Hematopoietic multipotent progenitor cell treated with erythropoietin and hydrocortisone succinate and interleukin-3 and kit ligand, for 6 days (in vitro differentiated cells): ENCODE data around the gene GFOD2.

Source experiments
- DNase-seq: peaks from one replicate; pipeline ENCODE4 v3.0.0-alpha.2; 2015

Gene GFOD2

DNA sequence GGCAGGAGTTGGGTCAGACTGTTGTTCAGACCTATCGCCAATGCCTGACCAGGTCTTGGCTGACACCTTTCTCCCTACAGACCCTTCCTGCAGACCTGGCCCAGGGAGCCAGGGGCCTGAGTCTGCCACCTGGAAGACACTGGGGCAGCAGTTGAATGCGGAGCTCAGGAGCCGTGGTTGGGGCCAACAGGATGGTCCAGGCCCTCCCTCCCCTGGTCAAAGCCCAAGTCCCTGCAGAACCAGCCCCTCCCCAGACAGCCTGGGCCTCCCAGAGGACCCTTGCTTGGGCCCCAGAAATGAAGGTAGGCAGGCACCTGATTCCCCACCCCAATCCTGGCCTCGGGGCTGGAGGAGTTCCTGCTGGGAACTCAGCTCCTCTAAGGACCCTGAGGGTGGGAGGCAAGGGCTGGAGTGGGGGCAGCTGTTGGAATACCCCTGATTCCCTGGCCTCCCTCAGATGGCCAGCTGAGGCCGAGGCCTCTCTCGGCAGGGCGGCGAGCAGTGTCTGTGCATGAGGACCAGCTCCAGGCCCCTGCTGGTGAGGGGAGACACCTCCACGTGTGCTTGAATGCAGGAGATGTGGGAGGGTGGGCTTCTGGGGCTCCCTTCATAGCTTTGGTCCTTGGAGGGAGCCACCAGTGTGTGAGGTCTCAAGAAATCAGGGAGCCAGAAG, 62.6 kb downstream of the GFOD2 start:
- no peak for DNase-seq

DNA sequence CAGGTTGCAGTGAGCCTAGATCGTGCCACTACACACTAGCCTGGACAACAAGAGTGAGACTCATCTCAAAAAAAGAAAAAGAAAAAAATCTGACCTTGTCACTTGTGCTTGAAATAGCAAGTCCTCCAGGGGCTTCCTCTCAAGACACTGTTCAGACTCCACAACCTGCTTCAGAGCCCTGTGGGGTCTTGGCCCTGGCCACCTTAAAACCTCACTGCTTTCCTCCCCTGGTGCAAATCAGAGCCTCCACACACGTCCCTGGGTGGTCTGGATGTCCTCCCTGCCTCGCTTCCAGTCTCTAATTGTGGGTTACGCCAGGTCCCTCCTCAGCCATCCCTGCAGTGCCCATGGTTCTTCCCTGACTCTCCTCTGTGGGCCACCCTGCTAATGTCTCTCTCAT, 63.8 kb downstream of the GFOD2 start:
- no peak for DNase-seq

DNA sequence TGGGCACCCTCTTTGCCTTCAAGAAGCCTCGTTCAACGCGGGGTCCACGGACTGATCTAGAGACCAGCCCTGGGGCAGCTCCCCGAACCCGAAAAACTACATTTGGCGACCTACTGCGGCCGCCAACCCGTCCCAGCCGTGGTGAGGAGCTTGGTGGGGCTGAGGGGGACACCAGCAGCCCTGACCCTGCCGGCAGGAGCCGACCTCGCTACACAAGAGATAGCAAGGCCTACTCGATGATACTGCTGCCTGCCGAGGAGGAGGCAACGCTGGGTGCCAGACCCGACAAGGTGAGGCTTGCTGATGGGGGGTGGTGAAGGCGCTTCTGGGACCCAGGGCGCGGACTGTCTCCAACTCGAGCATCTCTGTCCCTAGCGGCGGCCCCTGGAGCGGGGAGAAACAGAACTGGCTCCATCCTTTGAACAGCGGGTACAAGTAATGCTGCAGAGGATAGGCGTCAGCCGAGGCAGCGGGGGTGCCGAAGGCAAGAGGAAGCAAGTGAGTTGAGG, 64.7 kb downstream of the GFOD2 start:
- no peak for DNase-seq

- DNase-seq, result no peak
These were observed 65.2 kb downstream of the GFOD2 start for GRCh38 chr16:67653789-67654402.

- no peak for DNase-seq
These were observed 65.9 kb downstream of the GFOD2 start for GRCh38 chr16:67653128-67653788.

GRCh38 chr16:67652578-67653127, 66.5 kb downstream of the GFOD2 start:
- DNase-seq, result no peak

DNA sequence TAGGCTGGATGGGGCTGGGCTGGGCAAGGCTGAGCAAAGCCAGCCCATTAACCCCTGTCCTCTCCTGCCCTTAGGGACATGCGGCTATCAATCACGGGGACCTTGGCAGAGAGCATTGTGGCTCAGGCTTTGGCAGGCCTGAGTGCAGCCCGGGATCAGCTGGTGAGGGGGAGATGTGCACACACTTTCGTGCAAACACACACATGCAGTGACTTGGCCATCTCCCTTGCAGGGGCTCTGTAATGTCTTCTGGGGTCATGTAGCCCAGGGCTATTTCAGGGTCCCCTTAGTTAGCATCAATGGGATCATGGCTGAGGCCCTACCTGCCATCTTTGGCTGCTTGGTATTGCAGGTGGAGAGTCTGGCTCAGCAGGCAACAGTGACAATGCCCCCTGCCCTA, 67.3 kb downstream of the GFOD2 start:
- no peak for DNase-seq

DNA sequence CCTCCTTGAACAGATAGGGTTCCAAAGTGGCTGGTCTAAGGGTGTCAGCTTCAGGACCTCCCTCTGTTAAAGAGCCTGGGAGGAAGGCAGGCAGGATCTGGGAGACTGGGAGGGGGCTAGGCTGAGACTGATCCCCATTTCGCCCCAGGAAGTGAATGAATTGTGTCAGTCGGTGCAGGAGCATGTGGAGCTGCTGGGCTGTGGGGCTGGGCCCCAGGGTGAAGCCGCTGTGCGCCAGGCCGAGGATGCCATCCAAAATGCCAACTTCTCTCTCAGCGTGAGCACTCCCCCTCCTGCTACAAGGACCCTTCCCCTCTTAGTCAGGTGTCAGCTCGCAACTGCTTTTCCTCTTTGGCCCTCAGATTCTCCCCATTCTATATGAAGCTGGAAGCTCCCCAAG, 68.1 kb downstream of the GFOD2 start:
- DNase-seq, result no peak

- no peak for DNase-seq
These were observed 69.1 kb downstream of the GFOD2 start for GRCh38 chr16:67650023-67650422.

GRCh38 chr16:67649494-67649931, 69.6 kb downstream of the GFOD2 start:
- no peak for DNase-seq

DNA sequence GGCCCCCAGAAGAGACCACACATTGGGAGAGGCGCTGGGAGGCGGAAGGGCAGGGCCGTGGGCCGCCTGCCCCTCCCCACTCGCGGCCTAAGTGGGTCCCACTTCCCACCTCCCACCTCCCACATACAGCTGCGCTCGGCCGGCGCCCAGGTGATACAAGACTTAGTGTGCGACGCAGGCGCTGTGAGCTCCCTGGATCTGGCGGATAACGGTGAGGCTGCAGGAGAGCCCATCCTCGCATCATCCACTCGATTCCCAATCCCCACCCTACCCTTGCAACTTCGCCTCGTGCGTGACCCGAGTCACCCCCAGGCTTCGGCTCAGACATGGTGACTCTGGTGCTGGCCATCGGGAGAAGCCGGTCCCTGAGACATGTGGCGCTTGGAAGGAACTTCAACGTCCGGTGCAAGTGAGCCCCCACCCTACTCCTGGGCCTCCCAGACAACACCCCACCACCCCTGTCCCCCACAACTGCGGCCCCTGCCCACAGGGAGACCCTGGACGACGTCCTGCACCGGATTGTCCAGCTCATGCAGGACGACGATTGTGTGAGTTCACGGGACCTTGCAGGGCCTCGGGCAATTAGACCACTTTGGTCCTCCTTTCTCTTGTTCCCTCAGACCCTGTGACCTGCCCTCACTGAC, 70.2 kb downstream of the GFOD2 start:
- DNase-seq, result no peak

GRCh38 chr16:67648088-67648763, 70.9 kb downstream of the GFOD2 start:
- DNase-seq, result no peak

DNA sequence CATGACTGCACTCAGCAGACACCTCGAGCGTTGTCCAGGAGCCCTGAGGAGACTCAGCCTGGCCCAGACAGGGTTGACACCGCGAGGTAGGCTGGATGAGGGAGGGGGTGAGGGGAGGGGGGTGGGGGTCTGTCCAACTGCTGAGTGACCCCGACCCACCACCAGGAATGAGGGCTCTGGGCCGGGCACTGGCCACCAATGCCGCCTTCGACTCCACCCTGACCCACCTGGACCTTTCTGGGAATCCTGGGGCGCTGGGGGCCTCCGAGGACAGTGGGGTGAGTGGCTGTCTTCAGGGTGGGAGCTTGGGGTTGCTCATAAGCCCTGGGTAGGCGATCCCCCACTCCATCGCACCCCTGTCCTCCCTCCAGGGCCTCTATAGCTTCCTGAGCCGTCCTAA, 71.4 kb downstream of the GFOD2 start:
- DNase-seq, result no peak

- no peak for DNase-seq
These were observed 71.9 kb downstream of the GFOD2 start for GRCh38 chr16:67647111-67647651.

- DNase-seq, result peak; percentile 49
These were observed 73.6 kb downstream of the GFOD2 start for GRCh38 chr16:67645397-67646121.

DNA sequence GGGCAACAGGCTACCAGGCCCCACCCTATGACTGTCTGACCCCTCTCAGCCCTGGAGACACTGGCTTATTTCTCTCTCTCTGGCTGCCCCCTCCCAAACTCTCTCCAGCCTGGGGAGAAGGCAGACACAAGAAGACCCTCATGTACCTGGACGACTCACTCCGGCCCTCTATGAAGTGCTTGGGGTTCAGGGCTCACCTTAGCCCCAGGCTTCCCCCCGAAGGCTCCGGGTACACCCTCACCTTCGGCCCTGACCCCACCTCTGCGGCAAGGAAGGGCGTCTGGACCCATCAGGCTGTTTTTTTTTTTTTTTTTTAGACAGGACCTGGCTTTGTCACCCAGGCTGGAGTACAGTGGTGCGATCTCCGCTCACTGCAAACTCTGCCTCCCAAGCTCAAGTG, 75.1 kb downstream of the GFOD2 start:
- no peak for DNase-seq

- no peak for DNase-seq
These were observed 77.1 kb downstream of the GFOD2 start for GRCh38 chr16:67641779-67642708.

GRCh38 chr16:67637625-67638024, 81.5 kb downstream of the GFOD2 start:
- no peak for DNase-seq

GRCh38 chr16:67636713-67637112, 82.4 kb downstream of the GFOD2 start:
- no peak for DNase-seq

GRCh38 chr16:67632415-67633172, 86.5 kb downstream of the GFOD2 start:
- no peak for DNase-seq
